GM23338 (cell line): ENCODE data around the gene SRSF4. TPM values are rescaled to one million over a fixed set of nuclear protein-coding genes. Genes with fewer than 3 reads are reported as not detected.

Experiments
- ATAC-seq: fragments of 200-7000 bp; cut with Tn5 transposase; 3 replicates; pipeline ENCODE4 v1.9.1; 2020
- DNase-seq: peaks from one replicate; pipeline ENCODE4 v3.0.0-alpha.2; 2015; ENCODE audit warnings: low spot score
- H2AFZ ChIP-seq: fragments of 200-600 bp; sonication (generic); 2 replicates; pipeline ENCODE4 v1.8.0; 2016; ENCODE audit warnings: antibody characterized with exemption, mild to moderate bottlenecking, moderate library complexity
- H3F3A ChIP-seq: fragments of 200-600 bp; sonication (generic); replicated peaks from 2 replicates; pipeline ENCODE4 v1.8.0; 2017; ENCODE audit warnings: antibody characterized with exemption, mixed run types, low read depth
- H3K27ac ChIP-seq: fragments of 200-600 bp; sonication (generic); 2 replicates; pipeline ENCODE4 v1.6.1; 2016; ENCODE audit warnings: low read depth
- H3K27me3 ChIP-seq: fragments of 200-600 bp; sonication (generic); 2 replicates; pipeline ENCODE4 v1.8.0; 2016; ENCODE audit warnings: mild to moderate bottlenecking, mixed run types, moderate library complexity; ENCODE audit not compliant: insufficient read depth
- H3K36me3 ChIP-seq: fragments of 200-600 bp; sonication (generic); 2 replicates; pipeline ENCODE4 v1.8.0; 2016; ENCODE audit warnings: mild to moderate bottlenecking; ENCODE audit not compliant: insufficient read depth
- H3K4me1 ChIP-seq: fragments of 200-600 bp; sonication (generic); 2 replicates; pipeline ENCODE4 v1.8.0; 2016; ENCODE audit warnings: mild to moderate bottlenecking, moderate library complexity; ENCODE audit not compliant: insufficient read depth
- H3K4me2 ChIP-seq: fragments of 200-600 bp; sonication (generic); 2 replicates; pipeline ENCODE4 v1.7.1; 2017; ENCODE audit warnings: mixed run types
- H3K4me3 ChIP-seq: fragments of 200-600 bp; sonication (generic); 2 replicates; pipeline ENCODE4 v1.6.1; 2016; ENCODE audit warnings: mixed run types
- H3K79me2 ChIP-seq: fragments of 200-600 bp; sonication (generic); replicated peaks from 2 replicates; pipeline ENCODE4 v1.8.0; 2017; ENCODE audit warnings: mild to moderate bottlenecking; ENCODE audit not compliant: insufficient read depth
- H3K9me2 ChIP-seq: fragments of 200-600 bp; sonication (generic); 2 replicates; pipeline ENCODE4 v1.8.0; 2017; ENCODE audit not compliant: insufficient read depth
- H4K20me1 ChIP-seq: fragments of 200-600 bp; sonication (generic); replicated peaks from 2 replicates; pipeline ENCODE4 v1.8.0; 2017; ENCODE audit warnings: mild to moderate bottlenecking; ENCODE audit not compliant: insufficient read depth
- H3K27ac Mint-ChIP-seq: 2 replicates; pipeline ENCODE4 v1.8.0; 2020; ENCODE audit warnings: inconsistent platforms, mild to moderate bottlenecking, moderate library complexity, mixed read lengths
- H3K27me3 Mint-ChIP-seq: 3 replicates; pipeline ENCODE4 v1.8.0; 2022; ENCODE audit warnings: low read depth, mild to moderate bottlenecking, moderate library complexity, mixed read lengths, inconsistent platforms; ENCODE audit not compliant: insufficient read depth, poor library complexity
- H3K36me3 Mint-ChIP-seq: 3 replicates; pipeline ENCODE4 v1.8.0; 2021; ENCODE audit warnings: low read depth, mild to moderate bottlenecking, inconsistent platforms, moderate library complexity, mixed read lengths
- H3K4me1 Mint-ChIP-seq: 3 replicates; pipeline ENCODE4 v1.8.0; 2020; ENCODE audit warnings: mild to moderate bottlenecking, inconsistent platforms, mixed read lengths
- H3K4me3 Mint-ChIP-seq: 3 replicates; pipeline ENCODE4 v1.8.0; 2021; ENCODE audit warnings: moderate library complexity, mild to moderate bottlenecking, inconsistent platforms, mixed read lengths
- H3K9me3 Mint-ChIP-seq: 3 replicates; pipeline ENCODE4 v1.8.0; 2020; ENCODE audit warnings: moderate library complexity, mild to moderate bottlenecking, inconsistent platforms, mixed read lengths
- CTCF ChIP-seq, 2 experiments: fragments of 200-600 bp in 1 of 2; sonication (generic) in 1 of 2; conservative IDR thresholded peaks; 2 replicates each; pipeline versions ENCODE4 v1.5.1 to v1.6.1; 2016 to 2017; ENCODE audit warnings: antibody characterized with exemption in 2 of 2, low read depth in 2 of 2, mild to moderate bottlenecking in 2 of 2, moderate library complexity in 1 of 2
- NANOG ChIP-seq: IDR thresholded peaks from 2 replicates; pipeline ENCODE4 v1.6.1; 2016; ENCODE audit warnings: antibody characterized with exemption, borderline replicate concordance
- REST ChIP-seq: IDR thresholded peaks from one replicate; pipeline ENCODE4 v1.6.1; 2018; ENCODE audit warnings: antibody characterized with exemption; ENCODE audit not compliant: unreplicated experiment
- ZNF114 ChIP-seq: fragments of 250-450 bp; sonication (Bioruptor Pico); IDR thresholded peaks from 2 replicates; pipeline ENCODE4 v1.5.0; 2020; ENCODE audit warnings: mild to moderate bottlenecking, moderate library complexity
- ZNF331 ChIP-seq: fragments of 250-450 bp; sonication (Bioruptor Pico); IDR thresholded peaks from 2 replicates; pipeline ENCODE4 v1.5.0; 2020; ENCODE audit warnings: low read depth, mild to moderate bottlenecking, moderate library complexity
- polyA plus RNA-seq: library from polyadenylated mRNA; unstranded; fragments of >200 nt; fragmentation: Nextera tagmentation; extraction: Ambion mirVana; gene quantifications from 2 replicates; pipeline ENCODE4 v1.2.1, GENCODE V29; 2016
- total RNA-seq: library from RNA; depleted of rRNA; stranded (reverse); fragments of >200 nt; shearing (Covaris generic); gene quantifications from 2 replicates; pipeline ENCODE4 v1.2.3, GENCODE V29; 2014

SRSF4 gene
- total and polyA plus RNA-seq, 2 experiments from 2014 or later, result 58.4 to 98.3 TPM

- no peak for TF ChIP-seq CTCF (conservative IDR thresholded peaks at IDR 0.05; ENCODE audit: low read depth in 2 of 2)
- TF ChIP-seq ZNF331 (CRISPR knock-in tag), result no peak
Observed at GRCh38 chr1:29171521-29171920, 10.2 kb downstream of the SRSF4 start (continued).

DNA sequence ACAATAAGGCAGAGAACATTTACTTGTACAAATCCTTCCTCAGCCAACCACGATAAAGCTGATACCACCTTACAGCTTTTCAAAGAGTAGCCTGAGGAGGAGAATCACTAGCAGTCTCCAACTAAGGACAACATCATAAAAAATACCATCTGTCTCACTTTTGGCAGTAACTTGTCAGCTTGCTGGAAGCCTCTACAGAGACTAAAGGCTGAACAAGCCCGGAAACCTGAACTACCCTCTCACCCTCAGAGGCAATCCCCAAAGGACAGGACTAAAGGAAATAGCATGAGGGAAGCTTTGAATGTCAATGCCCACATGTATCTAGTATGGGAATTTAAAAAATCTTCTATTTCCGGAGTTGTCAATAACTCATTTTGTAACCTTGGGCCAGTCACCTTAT, 10.6 kb downstream of the SRSF4 start:
- peaks cover 100% of the 10 kb centered on the region for H3K79me2 ChIP-seq
- H2AFZ ChIP-seq, result no peak overlapping the region
- Mint-ChIP-seq H3K4me1 (peaks cover 47% of the 10 kb centered on the region), H3K4me3 (peak overlapping the region; percentile 0; the same call in 1 of the 3 replicates), H3K27ac (peak overlapping the region; percentile 43; the same call in 1 of the 2 replicates), H3K27me3 (peaks cover 9% of the 10 kb centered on the region), H3K9me3 (no peaks in the 10 kb centered on the region), H3K36me3 (peaks cover 52% of the 10 kb centered on the region)
- peaks cover 45% of the 10 kb centered on the region for H3K4me1 ChIP-seq
- no peaks in the 10 kb centered on the region for H3K36me3 ChIP-seq
- TF ChIP-seq NANOG (no peak), CTCF (conservative IDR thresholded peaks at IDR 0.05; ENCODE audit: low read depth in 2 of 2) (no peak), REST (no peak), ZNF114 (no peak)
- H3K27ac ChIP-seq, result peak overlapping the region; percentile 8; the same call in 1 of the 2 replicates
- H3K27me3 ChIP-seq, result no peaks in the 10 kb centered on the region
- H3K9me2 ChIP-seq, result no peaks in the 10 kb centered on the region
- DNase-seq (no peak), ATAC-seq (no peak; the same call in 1 of the 3 replicates)
- no peaks in the 10 kb centered on the region for H3F3A ChIP-seq
- peaks cover 35% of the 10 kb centered on the region for H4K20me1 ChIP-seq
- H3K4me2 ChIP-seq, result peak overlapping the region; percentile 58
- 0 out of 2 replicates have a peak overlapping the region, but pooled peaks have one; percentile 4 for H3K4me3 ChIP-seq
